ENCODE measurements around the gene TMX2. TPM values are rescaled to one million over a fixed set of nuclear protein-coding genes. Genes with fewer than 3 reads are reported as not detected.

The TMX2 gene
- total RNA-seq (66.3 and 67.7 TPM in 2 replicates), polyA plus RNA-seq (52.7 and 55.9 TPM in 2 replicates), polyA minus RNA-seq (112 TPM in 2 replicates), Bru-seq, nascent RNA (percentile 86 among the genes with signal in this experiment), BruChase-seq, experiment 1, labeled RNA remaining after a 6-hour chase (percentile 98 among the genes with signal in this experiment), BruChase-seq, experiment 2, labeled RNA remaining after a 2-hour chase (percentile 98 among the genes with signal in this experiment)
- 56.8 and 63.8 TPM in 2 replicates for polyA plus RNA-seq (2011; cell fraction: cytosol; rRNA removed)
- polyA plus RNA-seq (2011; cell fraction: nucleus; rRNA removed): 78.1 and 79.1 TPM in 2 replicates
- 69.7 and 95.0 TPM in 2 replicates for polyA plus RNA-seq (2012)
- 87.5 TPM for polyA minus RNA-seq (2011; cell fraction: cytosol; rRNA and poly(A)+ RNA removed)
- 61.1 and 67.4 TPM in 2 replicates for polyA minus RNA-seq (2011; cell fraction: nucleus; rRNA and poly(A)+ RNA removed)
- long read RNA-seq, transcript TMX2-202 (7 exons, 1,521 nt): minor isoform, 31 of 255 reads
- long read RNA-seq, transcript TMX2-201 (8 exons, 1,631 nt): major isoform, 199 of 255 reads
- long read RNA-seq, transcript TMX2-207 (8 exons, 1,697 nt): minor isoform, 6 of 255 reads
- long read RNA-seq, partial matches to known transcripts: 4 of 255 reads
- long read RNA-seq, other reads (novel, unspliced or antisense): 15 of 255 reads

GRCh38 chr11:57712256-57713150 is at the start of gene TMX2:
TSS of gene TMX2 (plus strand) at chr11:57712593. CDS start at chr11:57712619, 26 bp downstream.
- POLR2A ChIA-PET: interaction anchor here (0.6 to 1.1 kb wide), 6 partner anchors 20 to 96 kb away, joined by 3 to 4 read pairs (median 3); partner anchors contain the start of genes CTNND1 and SELENOH
- dilution Hi-C loops (cut with MboI; ENCODE audit: extremely low pct_ligation_motif_present, low sequenced_read_pairs) (no loop called here), intact Hi-C loops (cut with micrococcal nuclease) (loop anchor here (1.0 to 2.0 kb wide), 7 partner anchors 29 to 866 kb away; partner anchors contain the start of genes CTNND1, SELENOH and ZFP91)
- Histone ChIP-seq H3K9me1 (replicated peaks; ENCODE audit: control insufficient read depth, extremely low read depth, insufficient read depth, low read length) (no peaks in the 10 kb centered on the region), H3K27me3 (ENCODE audit: control insufficient read depth in 2 of 2, insufficient read depth in 2 of 2, low read length in 2 of 2) (no peaks in the 10 kb centered on the region), H3K4me1 (ENCODE audit: control insufficient read depth, extremely low read depth, insufficient read depth, low read length) (peaks cover 18% of the 10 kb centered on the region), H4K20me1 (replicated peaks; ENCODE audit: control insufficient read depth, extremely low read depth, insufficient read depth, low read length) (no peaks in the 10 kb centered on the region), H3K27ac (ENCODE audit: insufficient read depth, low read depth, low read length) (peak within 1 kb of the TSS; percentile 67), H3K9me3 (replicated peaks; ENCODE audit: control insufficient read depth, insufficient read depth, low read length) (no peaks in the 10 kb centered on the region), H2AFZ (ENCODE audit: low read depth, low read length) (peak within 1 kb of the TSS; percentile 71), H3K79me2 (ENCODE audit: control insufficient read depth, insufficient read depth, low read length) (peaks cover 43% of the 10 kb centered on the region), H3K4me3 (replicated peaks in 1 of 3; ENCODE audit: insufficient read depth in 1 of 3, low read depth in 1 of 3, low read length in 3 of 3) (peak within 1 kb of the TSS; percentile 64 to 100 (median 78)), H3K4me2 (ENCODE audit: insufficient read depth, low read length) (peak within 1 kb of the TSS; percentile 74), H3K9ac (replicated peaks; ENCODE audit: extremely low read depth, insufficient read depth, low read length) (peak within 1 kb of the TSS; percentile 88), H3K36me3 (ENCODE audit: control insufficient read depth in 2 of 2, extremely low read depth in 1 of 2, insufficient read depth in 2 of 2, low read length in 2 of 2) (no peaks in the 10 kb centered on the region)
- TF ChIP-seq POLR2AphosphoS5 (IDR thresholded peaks at IDR 0.05; ENCODE audit: insufficient read depth, low read depth, low read length): peak; percentile 65
- no peak for TF ChIP-seq EZH2 (IDR thresholded peaks at IDR 0.05; ENCODE audit: borderline replicate concordance, low read depth, low read length, severe bottlenecking)
- DNase-seq (ENCODE audit: low read depth, low spot score): peak; percentile 99
- BruUV-seq (replicated peaks): TSS peak; percentile 70
- CTCF ChIA-PET: interaction anchor here (0.6 to 4.1 kb wide), 6 partner anchors 10 to 89 kb away, joined by 3 to 21 read pairs (median 3); no protein-coding TSS in a partner anchor
- peak; percentile 100 for FAIRE-seq
